K562 (cell line): ENCODE measurements around the gene ANKRD27. TPM values are rescaled to one million over a fixed set of nuclear protein-coding genes. Genes with fewer than 3 reads are reported as not detected.

Experiments
- BRD4 ChIP-seq: fragments of 200-600 bp; sonication (generic); IDR thresholded peaks from 2 replicates; pipeline ENCODE4 v1.6.1; 2017; ENCODE audit warnings: inconsistent platforms
- FOXK2 ChIP-seq, 2 experiments: fragments of 450-650 bp; IDR thresholded peaks in 1 of 2; conservative IDR thresholded peaks in 1 of 2; 2 replicates each; pipeline ENCODE4 v1.6.1; 2016; ENCODE audit warnings: low read depth in 2 of 2, mild to moderate bottlenecking in 1 of 2
- HES1 ChIP-seq: fragments of 450-650 bp; IDR thresholded peaks from 2 replicates; pipeline ENCODE4 v1.6.1; 2016; ENCODE audit warnings: low read depth, mild to moderate bottlenecking, moderate library complexity
- HNRNPL ChIP-seq: fragments of 200-400 bp; formaldehyde crosslinking; IDR thresholded peaks from 2 replicates; pipeline ENCODE4 v1.6.1; 2017; ENCODE audit warnings: low read depth, mild to moderate bottlenecking, low read length
- ILK ChIP-seq: fragments of 450-650 bp; IDR thresholded peaks from 2 replicates; pipeline ENCODE4 v1.6.1; 2016; ENCODE audit warnings: missing genetic modification characterization, low read depth, mild to moderate bottlenecking, missing compliant biosample characterization, moderate library complexity, borderline replicate concordance
- KAT7 ChIP-seq: sonication (generic); formaldehyde crosslinking; IDR thresholded peaks from 2 replicates; pipeline ENCODE4 v1.8.0; 2022; ENCODE audit warnings: missing genetic modification reagents, mild to moderate bottlenecking, borderline replicate concordance
- L3MBTL2 ChIP-seq: fragments of 450-650 bp; IDR thresholded peaks from 2 replicates; pipeline ENCODE4 v1.6.1; 2016; ENCODE audit warnings: mild to moderate bottlenecking, moderate library complexity
- NFYB ChIP-seq: IDR thresholded peaks from 2 replicates; pipeline ENCODE4 v1.6.1; 2011; ENCODE audit warnings: mild to moderate bottlenecking, moderate library complexity; ENCODE audit not compliant: insufficient read length; ENCODE audit errors: extremely low read depth
- POLR2B ChIP-seq: fragments of 450-650 bp; IDR thresholded peaks from 2 replicates; pipeline ENCODE4 v1.6.1; 2018; ENCODE audit warnings: low read depth; ENCODE audit not compliant: partially characterized antibody
- POU5F1 ChIP-seq: fragments of 150-350 bp; IDR thresholded peaks from 2 replicates; pipeline ENCODE4 v1.6.1; 2014; ENCODE audit warnings: borderline replicate concordance, low read length, low read depth, mild to moderate bottlenecking; ENCODE audit not compliant: partially characterized antibody
- SP1 ChIP-seq: sonication (generic); formaldehyde crosslinking; IDR thresholded peaks from 2 replicates; pipeline ENCODE4 v1.8.1; 2022; ENCODE audit warnings: mild to moderate bottlenecking, missing genetic modification reagents
- TCF7 ChIP-seq: sonication (generic); IDR thresholded peaks from 2 replicates; pipeline ENCODE4 v1.6.1; 2016; ENCODE audit warnings: antibody characterized with exemption, borderline replicate concordance
- TFAM ChIP-seq: fragments of 250-450 bp; sonication (Bioruptor Pico); conservative IDR thresholded peaks from 2 replicates; pipeline ENCODE4 v1.5.0; 2021; ENCODE audit warnings: mild to moderate bottlenecking, moderate library complexity
- THRA ChIP-seq: fragments of 450-650 bp; IDR thresholded peaks from 2 replicates; pipeline ENCODE4 v1.6.1; 2017; ENCODE audit warnings: mild to moderate bottlenecking, moderate library complexity
- ZBTB1 ChIP-seq: sonication (generic); formaldehyde crosslinking; IDR thresholded peaks from 2 replicates; pipeline ENCODE4 v1.8.1; 2023; ENCODE audit warnings: missing genetic modification reagents, low read depth, mild to moderate bottlenecking, borderline replicate concordance
- ZC3H8 ChIP-seq: fragments of 450-650 bp; IDR thresholded peaks from 2 replicates; pipeline ENCODE4 v1.6.1; 2017
- ZNF398 ChIP-seq: fragments of 250-450 bp; sonication (Bioruptor Pico); IDR thresholded peaks from 2 replicates; pipeline ENCODE4 v1.8.0; 2021; ENCODE audit warnings: moderate library complexity, mild to moderate bottlenecking, inconsistent platforms
- ZNF561 ChIP-seq: fragments of 450-650 bp; formaldehyde crosslinking; conservative IDR thresholded peaks from 2 replicates; pipeline ENCODE4 v1.4.0; 2020; ENCODE audit warnings: mild to moderate bottlenecking, moderate library complexity
- polyA plus RNA-seq, 8 experiments: library from polyadenylated mRNA; depleted of rRNA in 4 of 8; stranded (reverse) in 5 of 8; unstranded in 3 of 8; fragments of >200 nt; fragmentation: Nextera tagmentation in 2 of 8; fragmentation: Illumina TruSeq in 1 of 8; extraction: Ambion mirVana in 2 of 8; extraction: Trizol in 1 of 8; gene quantifications; 2 replicates each; pipeline versions ENCODE4 v1.2.1 to v1.2.3, GENCODE V29; 2011 to 2014; ENCODE audit warnings: inconsistent platforms in 1 of 8, missing spikeins in 1 of 8
- total RNA-seq, 7 experiments: library from RNA; depleted of rRNA in 6 of 7; stranded (reverse); fragments of >200 nt in 6 of 7; fragmentation: Illumina TruSeq in 2 of 7; extraction: Trizol in 2 of 7; gene quantifications; 2 replicates each; pipeline versions ENCODE4 v1.2.1 to v1.2.3, GENCODE V29; 2011 to 2021; ENCODE audit warnings: low replicate concordance in 1 of 7
- TF ChIP-seq, protein P1 (sequence below): fragments of 450-650 bp; IDR thresholded peaks from 2 replicates; pipeline ENCODE4 v1.6.1; 2016; ENCODE audit warnings: borderline replicate concordance
- TF ChIP-seq, protein P2 (sequence below): sonication (generic); formaldehyde crosslinking; IDR thresholded peaks from 2 replicates; pipeline ENCODE4 v1.8.1; 2022; ENCODE audit warnings: missing genetic modification reagents

Gene ANKRD27
- total and polyA plus RNA-seq, 9 of the 15 experiments (the other 6 are each of a cell fraction or from before 2014, with no cell fraction given): 5.3 to 71.3 (median 54.2) TPM

GRCh38 chr19:32580901-32581704 is 93.9 kb downstream of the ANKRD27 start, which contains the start of gene PDCD5 (continued):
- no peak for TF ChIP-seq BRD4
- no peak for TF ChIP-seq ZBTB1 (CRISPR knock-in tag)
- TF ChIP-seq POLR2B: peak; percentile 46
- TF ChIP-seq NFYB: no peak
- TF ChIP-seq ILK (tag): no peak
- peak; percentile 97 for TF ChIP-seq L3MBTL2
- peak; percentile 11 for TF ChIP-seq POU5F1
- no peak for TF ChIP-seq ZNF398 (CRISPR knock-in tag)
- TF ChIP-seq KAT7: no peak
- peak; percentile 57; the same call in 1 of the 2 replicates for TF ChIP-seq SP1
- 0 out of 2 replicates have a peak, but pooled peaks have one; percentile 26 for TF ChIP-seq TCF7
- TF ChIP-seq HES1: no peak
- no peak for TF ChIP-seq THRA
- TF ChIP-seq, protein P1, sequence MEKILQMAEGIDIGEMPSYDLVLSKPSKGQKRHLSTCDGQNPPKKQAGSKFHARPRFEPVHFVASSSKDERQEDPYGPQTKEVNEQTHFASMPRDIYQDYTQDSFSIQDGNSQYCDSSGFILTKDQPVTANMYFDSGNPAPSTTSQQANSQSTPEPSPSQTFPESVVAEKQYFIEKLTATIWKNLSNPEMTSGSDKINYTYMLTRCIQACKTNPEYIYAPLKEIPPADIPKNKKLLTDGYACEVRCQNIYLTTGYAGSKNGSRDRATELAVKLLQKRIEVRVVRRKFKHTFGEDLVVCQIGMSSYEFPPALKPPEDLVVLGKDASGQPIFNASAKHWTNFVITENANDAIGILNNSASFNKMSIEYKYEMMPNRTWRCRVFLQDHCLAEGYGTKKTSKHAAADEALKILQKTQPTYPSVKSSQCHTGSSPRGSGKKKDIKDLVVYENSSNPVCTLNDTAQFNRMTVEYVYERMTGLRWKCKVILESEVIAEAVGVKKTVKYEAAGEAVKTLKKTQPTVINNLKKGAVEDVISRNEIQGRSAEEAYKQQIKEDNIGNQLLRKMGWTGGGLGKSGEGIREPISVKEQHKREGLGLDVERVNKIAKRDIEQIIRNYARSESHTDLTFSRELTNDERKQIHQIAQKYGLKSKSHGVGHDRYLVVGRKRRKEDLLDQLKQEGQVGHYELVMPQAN: no peak
- TF ChIP-seq ZNF561: no peak
- 0 out of 2 replicates have a peak, but pooled peaks have one; percentile 68 for TF ChIP-seq HNRNPL
- 0 out of 4 replicates have a peak, but pooled peaks of 1 of the 2 experiments have one; percentile 34 for TF ChIP-seq FOXK2 (conservative IDR thresholded peaks at IDR 0.05 in 1 of 2, IDR thresholded peaks at IDR 0.05 in 1 of 2; ENCODE audit: low read depth in 2 of 2)
- TF ChIP-seq, protein P2, sequence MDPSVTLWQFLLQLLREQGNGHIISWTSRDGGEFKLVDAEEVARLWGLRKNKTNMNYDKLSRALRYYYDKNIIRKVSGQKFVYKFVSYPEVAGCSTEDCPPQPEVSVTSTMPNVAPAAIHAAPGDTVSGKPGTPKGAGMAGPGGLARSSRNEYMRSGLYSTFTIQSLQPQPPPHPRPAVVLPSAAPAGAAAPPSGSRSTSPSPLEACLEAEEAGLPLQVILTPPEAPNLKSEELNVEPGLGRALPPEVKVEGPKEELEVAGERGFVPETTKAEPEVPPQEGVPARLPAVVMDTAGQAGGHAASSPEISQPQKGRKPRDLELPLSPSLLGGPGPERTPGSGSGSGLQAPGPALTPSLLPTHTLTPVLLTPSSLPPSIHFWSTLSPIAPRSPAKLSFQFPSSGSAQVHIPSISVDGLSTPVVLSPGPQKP (CRISPR knock-in tag): no peak
- no peak for TF ChIP-seq TFAM (CRISPR knock-in tag)
- no peak for TF ChIP-seq ZC3H8
